Jurkat, Clone E6-1 (cell line): Measurements from ENCODE around the gene KRTAP4-5. TPM values are rescaled to one million over a fixed set of nuclear protein-coding genes. Genes with fewer than 3 reads are reported as not detected.
"Not testable (repeated sequence)": the region's sequence is repeated elsewhere in the genome, so short reads cannot be mapped to it uniquely, and the experiment has no call there.

ENCODE experiments used
- DNase-seq: peaks from one replicate; pipeline ENCODE4 v3.0.0-alpha.2; 2011; ENCODE audit warnings: low read depth, low spot score
- H3K4me3 ChIP-seq: 2 replicates; pipeline ENCODE4 v1.5.1; 2011; ENCODE audit warnings: mild to moderate bottlenecking, low read length, control low read depth, moderate library complexity
- polyA plus RNA-seq: library from polyadenylated mRNA; unstranded; fragments of >200 nt; gene quantifications from one replicate; pipeline ENCODE4 v1.2.1, GENCODE V29; 2012; ENCODE audit warnings: missing spikeins; ENCODE audit not compliant: insufficient read length, insufficient read depth

The KRTAP4-5 gene
- polyA plus RNA-seq, result not detected

GRCh38 chr17:41149652-41149985 lies at the start of gene KRTAP4-5:
Gene KRTAP4-5, minus strand, starts transcription at chr17:41149825. Its CDS starts 58 bp downstream, at chr17:41149767.
- no peak for DNase-seq
- no peak within 1 kb of the TSS for H3K4me3 ChIP-seq

GRCh38 chr17:41196068-41196467 lies 46.4 kb upstream of the KRTAP4-5 start:
- no peak overlapping the region for H3K4me3 ChIP-seq
- DNase-seq, result no peak

GRCh38 chr17:41190328-41190727 lies 40.7 kb upstream of the KRTAP4-5 start:
- no peak overlapping the region for H3K4me3 ChIP-seq
- no peak for DNase-seq

GRCh38 chr17:41189837-41190318 lies 40.3 kb upstream of the KRTAP4-5 start, which contains the start of gene KRTAP9-1:
Gene KRTAP9-1, plus strand, starts transcription at chr17:41189887. Its CDS starts 0 bp downstream, at chr17:41189887.
- DNase-seq, H3K4me3 ChIP-seq: not testable (repeated sequence)

- no peak overlapping the region for H3K4me3 ChIP-seq
- no peak for DNase-seq
Observed at GRCh38 chr17:41186872-41187271, 37.2 kb upstream of the KRTAP4-5 start.

GRCh38 chr17:41185001-41185400 lies 35.4 kb upstream of the KRTAP4-5 start:
- DNase-seq, result no peak
- H3K4me3 ChIP-seq, result no peak overlapping the region

- no peak for DNase-seq
- H3K4me3 ChIP-seq, result no peak within 1 kb of the TSS
Observed at GRCh38 chr17:41184480-41184961, 34.9 kb upstream of the KRTAP4-5 start, which contains the start of gene KRTAP4-1. Gene KRTAP4-1, minus strand, starts transcription at chr17:41184911. Its CDS starts 57 bp downstream, at chr17:41184854.

GRCh38 chr17:41178843-41179616 lies 29.4 kb upstream of the KRTAP4-5 start:
- no peak overlapping the region for H3K4me3 ChIP-seq
- DNase-seq, result no peak

- DNase-seq, result no peak
- no peak overlapping the region for H3K4me3 ChIP-seq
Observed at GRCh38 chr17:41178341-41178740, 28.7 kb upstream of the KRTAP4-5 start.

GRCh38 chr17:41177727-41178271 lies 28.2 kb upstream of the KRTAP4-5 start, which contains the start of gene KRTAP4-2:
Gene KRTAP4-2, minus strand, starts transcription at chr17:41178221. Its CDS starts 57 bp downstream, at chr17:41178164.
- DNase-seq, result no peak
- H3K4me3 ChIP-seq, result no peak within 1 kb of the TSS

- DNase-seq, result no peak
- no peak overlapping the region for H3K4me3 ChIP-seq
Observed at GRCh38 chr17:41176744-41177387, 27.2 kb upstream of the KRTAP4-5 start.

- H3K4me3 ChIP-seq, result no peak overlapping the region
- DNase-seq, result no peak
Observed at GRCh38 chr17:41171886-41172285, 22.3 kb upstream of the KRTAP4-5 start.

- DNase-seq, result no peak
- no peak within 1 kb of the TSS for H3K4me3 ChIP-seq
Observed at GRCh38 chr17:41168121-41168520, 18.5 kb upstream of the KRTAP4-5 start, which contains the start of gene KRTAP4-3. Gene KRTAP4-3, minus strand, starts transcription at chr17:41168221. Its CDS starts 49 bp downstream, at chr17:41168172.

- DNase-seq, result no peak
- H3K4me3 ChIP-seq, result no peak overlapping the region
Observed at GRCh38 chr17:41167561-41167960, 17.9 kb upstream of the KRTAP4-5 start.

GRCh38 chr17:41163828-41164227 lies 14.2 kb upstream of the KRTAP4-5 start:
- DNase-seq, result no peak
- H3K4me3 ChIP-seq, result no peak overlapping the region

GRCh38 chr17:41160648-41161047 lies 11.0 kb upstream of the KRTAP4-5 start, which contains the start of gene KRTAP4-4:
Gene KRTAP4-4, minus strand, starts transcription at chr17:41160748. Its CDS starts 57 bp downstream, at chr17:41160691.
- H3K4me3 ChIP-seq, result no peak within 1 kb of the TSS
- no peak for DNase-seq

GRCh38 chr17:41160190-41160589 lies 10.6 kb upstream of the KRTAP4-5 start:
- not testable (repeated sequence) for DNase-seq, H3K4me3 ChIP-seq

GRCh38 chr17:41153856-41154255 lies 4.2 kb upstream of the KRTAP4-5 start:
- H3K4me3 ChIP-seq, result no peak overlapping the region
- no peak for DNase-seq

GRCh38 chr17:41151525-41151924 lies 1.9 kb upstream of the KRTAP4-5 start:
- H3K4me3 ChIP-seq, result no peak overlapping the region
- DNase-seq, result no peak
